Hematopoietic multipotent progenitor cell treated with erythropoietin and hydrocortisone succinate and interleukin-3 and kit ligand, for 4 days (in vitro differentiated cells): Measurements from ENCODE around the gene B3GALT5.
A peak's percentile ranks its signal among the peaks of the same experiment; 100 is the strongest.

Source experiments
- DNase-seq: peaks from one replicate; pipeline ENCODE4 v3.0.0-alpha.2; 2015

Gene B3GALT5

DNA sequence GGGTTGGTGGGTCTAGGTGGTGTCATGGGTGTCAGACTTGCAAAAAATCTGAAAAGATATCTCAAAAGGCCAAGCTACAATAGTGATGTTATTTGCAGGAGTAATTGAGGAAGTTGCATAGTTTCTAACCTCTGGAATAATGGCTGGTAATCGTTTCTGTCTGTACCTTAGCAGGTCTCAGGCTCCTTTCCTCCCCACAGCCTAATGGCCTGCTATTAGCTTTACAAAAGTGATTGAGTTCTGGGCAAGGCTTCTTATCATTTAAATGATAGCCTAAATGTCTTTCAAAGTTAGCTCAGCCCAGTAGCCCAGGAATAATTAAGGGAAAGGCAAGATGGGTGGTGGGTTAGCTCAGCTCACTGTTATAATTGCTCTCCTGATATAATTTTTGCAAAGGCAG is 94.6 kb downstream of the B3GALT5 start:
- DNase-seq, result no peak

GRCh38 chr21:39710866-39711265 is 98.1 kb downstream of the B3GALT5 start:
- DNase-seq, result no peak

DNA sequence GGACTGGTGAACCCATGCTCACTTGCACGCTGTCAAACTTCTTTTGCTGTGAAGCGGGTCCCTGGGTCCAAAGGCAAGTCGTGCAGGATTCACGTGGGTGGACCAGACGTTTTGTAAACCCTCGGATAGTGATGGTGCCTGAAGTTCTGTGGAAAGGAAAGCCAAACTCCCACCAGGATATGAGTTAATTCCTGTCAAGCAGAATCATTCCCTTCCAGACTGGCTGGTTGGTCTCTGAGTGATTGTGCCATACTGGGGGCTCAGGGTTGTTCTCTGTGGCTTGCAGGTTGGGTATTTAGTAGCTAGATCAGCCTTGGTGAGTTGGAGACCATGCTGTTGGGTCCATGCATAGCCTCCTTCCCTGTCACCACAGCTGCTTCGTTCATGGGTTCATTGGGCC is 99.5 kb downstream of the B3GALT5 start:
- DNase-seq, result no peak

- no peak for DNase-seq
Observed at GRCh38 chr21:39712976-39713375, 100.2 kb downstream of the B3GALT5 start.

- DNase-seq, result no peak
Observed at GRCh38 chr21:39713905-39714304, 101.2 kb downstream of the B3GALT5 start.

DNA sequence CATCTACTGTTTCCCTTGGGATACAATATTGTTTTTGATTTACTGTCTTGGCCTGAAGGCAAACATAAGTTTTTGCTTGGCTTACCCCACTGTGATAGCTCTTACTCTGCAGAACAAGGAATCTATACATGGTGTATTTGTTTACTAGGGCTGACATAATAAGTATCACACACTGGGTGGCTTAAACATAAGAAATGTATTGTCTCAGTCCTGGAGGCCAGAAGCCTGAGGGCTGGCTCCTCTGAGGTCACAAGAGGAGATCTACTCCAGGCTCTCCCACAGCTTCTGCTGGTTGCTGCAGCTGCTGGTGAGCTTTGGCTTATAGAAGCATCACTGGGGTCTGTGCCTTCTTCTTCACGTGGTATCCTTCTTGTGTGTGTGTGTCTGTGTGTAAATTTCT is 101.6 kb downstream of the B3GALT5 start:
- DNase-seq, result no peak

- peak; percentile 75 for DNase-seq
Observed at GRCh38 chr21:39715804-39716397, 103.2 kb downstream of the B3GALT5 start.

GRCh38 chr21:39720126-39720778 is 107.5 kb downstream of the B3GALT5 start:
- no peak for DNase-seq

DNA sequence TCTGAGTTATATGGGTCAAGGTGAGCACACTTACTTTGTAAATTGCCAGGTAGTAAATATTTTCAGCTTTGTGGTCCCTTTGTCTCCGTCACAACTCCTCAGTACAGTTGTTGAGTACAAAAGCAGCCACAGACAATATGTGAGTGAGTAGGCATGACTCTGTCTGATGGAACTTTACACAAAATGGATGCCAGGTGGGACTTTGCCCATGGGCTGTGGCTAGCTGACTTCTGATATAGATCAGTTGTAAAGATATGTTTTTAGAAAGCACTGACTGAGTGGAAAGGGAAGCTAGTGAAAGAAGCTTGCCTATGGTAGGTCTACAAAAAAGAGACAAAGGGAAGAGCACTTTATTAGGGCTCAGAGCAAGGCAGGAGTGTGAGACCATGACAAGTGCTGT is 109.1 kb downstream of the B3GALT5 start:
- no peak for DNase-seq
